C1 segment of cervical spinal cord (tissue), 14 donors: Measurements from ENCODE around the gene JAKMIP2.
A peak's percentile ranks its signal among the peaks of the same experiment; 100 is the strongest.
"Not testable (repeated sequence)": the region's sequence is repeated elsewhere in the genome, so short reads cannot be mapped to it uniquely, and the experiment has no call there.

Experiments used
- DNase-seq, 14 donors: peaks; one replicate each; lab custom pipeline; 2025; lab: John Stamatoyannopoulos, UW

The JAKMIP2 gene

GRCh38 chr5:147659166-147659929, 123.2 kb downstream of the JAKMIP2 start:
- no peak for DNase-seq

GRCh38 chr5:147658293-147658932, 124.1 kb downstream of the JAKMIP2 start:
- no peak for DNase-seq

GRCh38 chr5:147648597-147648996, 133.9 kb downstream of the JAKMIP2 start:
- DNase-seq: no peak

- no peak for DNase-seq
Observed at GRCh38 chr5:147645197-147645596, 137.3 kb downstream of the JAKMIP2 start.

GRCh38 chr5:147644460-147644859, 138.1 kb downstream of the JAKMIP2 start:
- no peak for DNase-seq

- no peak for DNase-seq
Observed at GRCh38 chr5:147643142-147643541, 139.4 kb downstream of the JAKMIP2 start.

GRCh38 chr5:147642666-147643065, 139.9 kb downstream of the JAKMIP2 start:
- no peak for DNase-seq

- DNase-seq: no peak
Observed at GRCh38 chr5:147639321-147639720, 143.2 kb downstream of the JAKMIP2 start.

- DNase-seq: no peak
Observed at GRCh38 chr5:147636729-147636984, 145.9 kb downstream of the JAKMIP2 start.

GRCh38 chr5:147635882-147636728, 146.4 kb downstream of the JAKMIP2 start:
- no peak for DNase-seq

- not testable (repeated sequence) for DNase-seq
Observed at GRCh38 chr5:147635439-147635838, 147.1 kb downstream of the JAKMIP2 start.

GRCh38 chr5:147633173-147633572, 149.4 kb downstream of the JAKMIP2 start:
- DNase-seq: no peak

GRCh38 chr5:147631428-147632003, 151.0 kb downstream of the JAKMIP2 start:
- DNase-seq: no peak

GRCh38 chr5:147629196-147629595, 153.3 kb downstream of the JAKMIP2 start:
- DNase-seq: no peak

GRCh38 chr5:147628058-147628895, 154.3 kb downstream of the JAKMIP2 start:
- DNase-seq: peak in 11 of 14 donors; percentile 4 to 80 (median 46)

GRCh38 chr5:147626464-147626863, 156.1 kb downstream of the JAKMIP2 start:
- no peak for DNase-seq

- DNase-seq: no peak
Observed at GRCh38 chr5:147621016-147621415, 161.5 kb downstream of the JAKMIP2 start.

GRCh38 chr5:147619281-147619878, 163.1 kb downstream of the JAKMIP2 start:
- DNase-seq: no peak

GRCh38 chr5:147617711-147618350, 164.7 kb downstream of the JAKMIP2 start:
- no peak for DNase-seq

- no peak for DNase-seq
Observed at GRCh38 chr5:147617191-147617606, 165.3 kb downstream of the JAKMIP2 start.
